ENCODE results near the gene FRMPD3.

DNA sequence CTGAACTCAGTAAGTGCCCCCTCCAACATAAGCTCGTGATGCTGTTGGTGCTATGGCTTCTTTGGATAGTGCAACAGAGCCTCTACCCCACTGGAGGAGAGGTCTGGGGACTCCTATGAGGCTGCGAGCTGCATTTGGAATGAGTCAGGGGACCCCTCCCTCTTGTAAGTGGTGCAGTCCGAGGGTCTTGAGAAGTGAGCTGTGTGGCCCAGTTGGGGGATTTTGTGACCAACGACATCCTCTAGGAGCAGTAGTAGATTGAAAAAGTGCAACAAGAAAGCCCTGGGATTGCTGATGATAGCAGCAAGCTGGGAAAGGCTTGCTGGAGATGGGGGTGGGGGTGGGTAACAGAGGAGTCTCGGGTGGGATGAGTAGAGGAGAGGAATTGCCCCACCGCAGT, 3.1 kb downstream of the FRMPD3 start:
- TF ChIP-seq CTCF (IDR thresholded peaks at IDR 0.05), result no peak
- TF ChIP-seq POLR2AphosphoS5 (IDR thresholded peaks at IDR 0.05), result no peak
- no peak for TF ChIP-seq POLR2A (IDR thresholded peaks at IDR 0.05)
- TF ChIP-seq EP300 (IDR thresholded peaks at IDR 0.05), result no peak
